Measurements from ENCODE around the gene GPR15LG.

DNA sequence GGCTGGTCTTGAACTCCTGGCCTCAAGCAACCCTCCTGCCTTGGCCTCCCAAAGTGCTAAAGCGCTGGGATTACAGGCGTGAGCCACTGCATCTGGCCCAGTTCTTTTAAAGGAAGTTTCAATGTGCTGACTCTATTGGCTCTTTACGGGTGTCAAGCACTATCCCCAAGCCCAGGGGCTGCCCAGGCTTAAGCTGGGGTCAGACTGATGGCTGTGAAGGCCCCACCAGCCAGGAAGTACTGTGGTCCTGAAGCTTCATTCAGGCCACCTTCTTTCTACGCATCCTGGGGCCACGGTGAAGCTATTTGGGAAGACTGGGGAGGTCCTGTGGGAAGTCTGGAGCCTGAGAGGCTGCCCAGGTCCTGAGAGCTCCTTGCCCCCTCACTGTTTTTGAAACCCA lies 8.0 kb downstream of the GPR15LG start:
- TF ChIP-seq, protein P1, sequence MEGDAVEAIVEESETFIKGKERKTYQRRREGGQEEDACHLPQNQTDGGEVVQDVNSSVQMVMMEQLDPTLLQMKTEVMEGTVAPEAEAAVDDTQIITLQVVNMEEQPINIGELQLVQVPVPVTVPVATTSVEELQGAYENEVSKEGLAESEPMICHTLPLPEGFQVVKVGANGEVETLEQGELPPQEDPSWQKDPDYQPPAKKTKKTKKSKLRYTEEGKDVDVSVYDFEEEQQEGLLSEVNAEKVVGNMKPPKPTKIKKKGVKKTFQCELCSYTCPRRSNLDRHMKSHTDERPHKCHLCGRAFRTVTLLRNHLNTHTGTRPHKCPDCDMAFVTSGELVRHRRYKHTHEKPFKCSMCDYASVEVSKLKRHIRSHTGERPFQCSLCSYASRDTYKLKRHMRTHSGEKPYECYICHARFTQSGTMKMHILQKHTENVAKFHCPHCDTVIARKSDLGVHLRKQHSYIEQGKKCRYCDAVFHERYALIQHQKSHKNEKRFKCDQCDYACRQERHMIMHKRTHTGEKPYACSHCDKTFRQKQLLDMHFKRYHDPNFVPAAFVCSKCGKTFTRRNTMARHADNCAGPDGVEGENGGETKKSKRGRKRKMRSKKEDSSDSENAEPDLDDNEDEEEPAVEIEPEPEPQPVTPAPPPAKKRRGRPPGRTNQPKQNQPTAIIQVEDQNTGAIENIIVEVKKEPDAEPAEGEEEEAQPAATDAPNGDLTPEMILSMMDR (conservative IDR thresholded peaks at IDR 0.05; ENCODE audit: low read depth in 2 of 2), result no peak
- TF ChIP-seq POLR2AphosphoS5 (IDR thresholded peaks at IDR 0.05; ENCODE audit: low read depth), result no peak
- TF ChIP-seq EZH2 (IDR thresholded peaks at IDR 0.05; ENCODE audit: low read depth, unreplicated experiment), result no peak
- TF ChIP-seq, protein P2, sequence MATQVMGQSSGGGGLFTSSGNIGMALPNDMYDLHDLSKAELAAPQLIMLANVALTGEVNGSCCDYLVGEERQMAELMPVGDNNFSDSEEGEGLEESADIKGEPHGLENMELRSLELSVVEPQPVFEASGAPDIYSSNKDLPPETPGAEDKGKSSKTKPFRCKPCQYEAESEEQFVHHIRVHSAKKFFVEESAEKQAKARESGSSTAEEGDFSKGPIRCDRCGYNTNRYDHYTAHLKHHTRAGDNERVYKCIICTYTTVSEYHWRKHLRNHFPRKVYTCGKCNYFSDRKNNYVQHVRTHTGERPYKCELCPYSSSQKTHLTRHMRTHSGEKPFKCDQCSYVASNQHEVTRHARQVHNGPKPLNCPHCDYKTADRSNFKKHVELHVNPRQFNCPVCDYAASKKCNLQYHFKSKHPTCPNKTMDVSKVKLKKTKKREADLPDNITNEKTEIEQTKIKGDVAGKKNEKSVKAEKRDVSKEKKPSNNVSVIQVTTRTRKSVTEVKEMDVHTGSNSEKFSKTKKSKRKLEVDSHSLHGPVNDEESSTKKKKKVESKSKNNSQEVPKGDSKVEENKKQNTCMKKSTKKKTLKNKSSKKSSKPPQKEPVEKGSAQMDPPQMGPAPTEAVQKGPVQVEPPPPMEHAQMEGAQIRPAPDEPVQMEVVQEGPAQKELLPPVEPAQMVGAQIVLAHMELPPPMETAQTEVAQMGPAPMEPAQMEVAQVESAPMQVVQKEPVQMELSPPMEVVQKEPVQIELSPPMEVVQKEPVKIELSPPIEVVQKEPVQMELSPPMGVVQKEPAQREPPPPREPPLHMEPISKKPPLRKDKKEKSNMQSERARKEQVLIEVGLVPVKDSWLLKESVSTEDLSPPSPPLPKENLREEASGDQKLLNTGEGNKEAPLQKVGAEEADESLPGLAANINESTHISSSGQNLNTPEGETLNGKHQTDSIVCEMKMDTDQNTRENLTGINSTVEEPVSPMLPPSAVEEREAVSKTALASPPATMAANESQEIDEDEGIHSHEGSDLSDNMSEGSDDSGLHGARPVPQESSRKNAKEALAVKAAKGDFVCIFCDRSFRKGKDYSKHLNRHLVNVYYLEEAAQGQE (IDR thresholded peaks at IDR 0.05; ENCODE audit: unreplicated experiment), result no peak
- TF ChIP-seq EZH2phosphoT487 (IDR thresholded peaks at IDR 0.05; ENCODE audit: unreplicated experiment), result no peak
- TF ChIP-seq, protein P3, sequence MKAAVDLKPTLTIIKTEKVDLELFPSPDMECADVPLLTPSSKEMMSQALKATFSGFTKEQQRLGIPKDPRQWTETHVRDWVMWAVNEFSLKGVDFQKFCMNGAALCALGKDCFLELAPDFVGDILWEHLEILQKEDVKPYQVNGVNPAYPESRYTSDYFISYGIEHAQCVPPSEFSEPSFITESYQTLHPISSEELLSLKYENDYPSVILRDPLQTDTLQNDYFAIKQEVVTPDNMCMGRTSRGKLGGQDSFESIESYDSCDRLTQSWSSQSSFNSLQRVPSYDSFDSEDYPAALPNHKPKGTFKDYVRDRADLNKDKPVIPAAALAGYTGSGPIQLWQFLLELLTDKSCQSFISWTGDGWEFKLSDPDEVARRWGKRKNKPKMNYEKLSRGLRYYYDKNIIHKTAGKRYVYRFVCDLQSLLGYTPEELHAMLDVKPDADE (IDR thresholded peaks at IDR 0.05), result no peak
- no peak for TF ChIP-seq ZNF331 (CRISPR knock-in tag; IDR thresholded peaks at IDR 0.05; ENCODE audit: low read depth)
- no peak for TF ChIP-seq CREB1 (CRISPR knock-in tag; IDR thresholded peaks at IDR 0.05; ENCODE audit: low read depth)
- TF ChIP-seq, protein P4, sequence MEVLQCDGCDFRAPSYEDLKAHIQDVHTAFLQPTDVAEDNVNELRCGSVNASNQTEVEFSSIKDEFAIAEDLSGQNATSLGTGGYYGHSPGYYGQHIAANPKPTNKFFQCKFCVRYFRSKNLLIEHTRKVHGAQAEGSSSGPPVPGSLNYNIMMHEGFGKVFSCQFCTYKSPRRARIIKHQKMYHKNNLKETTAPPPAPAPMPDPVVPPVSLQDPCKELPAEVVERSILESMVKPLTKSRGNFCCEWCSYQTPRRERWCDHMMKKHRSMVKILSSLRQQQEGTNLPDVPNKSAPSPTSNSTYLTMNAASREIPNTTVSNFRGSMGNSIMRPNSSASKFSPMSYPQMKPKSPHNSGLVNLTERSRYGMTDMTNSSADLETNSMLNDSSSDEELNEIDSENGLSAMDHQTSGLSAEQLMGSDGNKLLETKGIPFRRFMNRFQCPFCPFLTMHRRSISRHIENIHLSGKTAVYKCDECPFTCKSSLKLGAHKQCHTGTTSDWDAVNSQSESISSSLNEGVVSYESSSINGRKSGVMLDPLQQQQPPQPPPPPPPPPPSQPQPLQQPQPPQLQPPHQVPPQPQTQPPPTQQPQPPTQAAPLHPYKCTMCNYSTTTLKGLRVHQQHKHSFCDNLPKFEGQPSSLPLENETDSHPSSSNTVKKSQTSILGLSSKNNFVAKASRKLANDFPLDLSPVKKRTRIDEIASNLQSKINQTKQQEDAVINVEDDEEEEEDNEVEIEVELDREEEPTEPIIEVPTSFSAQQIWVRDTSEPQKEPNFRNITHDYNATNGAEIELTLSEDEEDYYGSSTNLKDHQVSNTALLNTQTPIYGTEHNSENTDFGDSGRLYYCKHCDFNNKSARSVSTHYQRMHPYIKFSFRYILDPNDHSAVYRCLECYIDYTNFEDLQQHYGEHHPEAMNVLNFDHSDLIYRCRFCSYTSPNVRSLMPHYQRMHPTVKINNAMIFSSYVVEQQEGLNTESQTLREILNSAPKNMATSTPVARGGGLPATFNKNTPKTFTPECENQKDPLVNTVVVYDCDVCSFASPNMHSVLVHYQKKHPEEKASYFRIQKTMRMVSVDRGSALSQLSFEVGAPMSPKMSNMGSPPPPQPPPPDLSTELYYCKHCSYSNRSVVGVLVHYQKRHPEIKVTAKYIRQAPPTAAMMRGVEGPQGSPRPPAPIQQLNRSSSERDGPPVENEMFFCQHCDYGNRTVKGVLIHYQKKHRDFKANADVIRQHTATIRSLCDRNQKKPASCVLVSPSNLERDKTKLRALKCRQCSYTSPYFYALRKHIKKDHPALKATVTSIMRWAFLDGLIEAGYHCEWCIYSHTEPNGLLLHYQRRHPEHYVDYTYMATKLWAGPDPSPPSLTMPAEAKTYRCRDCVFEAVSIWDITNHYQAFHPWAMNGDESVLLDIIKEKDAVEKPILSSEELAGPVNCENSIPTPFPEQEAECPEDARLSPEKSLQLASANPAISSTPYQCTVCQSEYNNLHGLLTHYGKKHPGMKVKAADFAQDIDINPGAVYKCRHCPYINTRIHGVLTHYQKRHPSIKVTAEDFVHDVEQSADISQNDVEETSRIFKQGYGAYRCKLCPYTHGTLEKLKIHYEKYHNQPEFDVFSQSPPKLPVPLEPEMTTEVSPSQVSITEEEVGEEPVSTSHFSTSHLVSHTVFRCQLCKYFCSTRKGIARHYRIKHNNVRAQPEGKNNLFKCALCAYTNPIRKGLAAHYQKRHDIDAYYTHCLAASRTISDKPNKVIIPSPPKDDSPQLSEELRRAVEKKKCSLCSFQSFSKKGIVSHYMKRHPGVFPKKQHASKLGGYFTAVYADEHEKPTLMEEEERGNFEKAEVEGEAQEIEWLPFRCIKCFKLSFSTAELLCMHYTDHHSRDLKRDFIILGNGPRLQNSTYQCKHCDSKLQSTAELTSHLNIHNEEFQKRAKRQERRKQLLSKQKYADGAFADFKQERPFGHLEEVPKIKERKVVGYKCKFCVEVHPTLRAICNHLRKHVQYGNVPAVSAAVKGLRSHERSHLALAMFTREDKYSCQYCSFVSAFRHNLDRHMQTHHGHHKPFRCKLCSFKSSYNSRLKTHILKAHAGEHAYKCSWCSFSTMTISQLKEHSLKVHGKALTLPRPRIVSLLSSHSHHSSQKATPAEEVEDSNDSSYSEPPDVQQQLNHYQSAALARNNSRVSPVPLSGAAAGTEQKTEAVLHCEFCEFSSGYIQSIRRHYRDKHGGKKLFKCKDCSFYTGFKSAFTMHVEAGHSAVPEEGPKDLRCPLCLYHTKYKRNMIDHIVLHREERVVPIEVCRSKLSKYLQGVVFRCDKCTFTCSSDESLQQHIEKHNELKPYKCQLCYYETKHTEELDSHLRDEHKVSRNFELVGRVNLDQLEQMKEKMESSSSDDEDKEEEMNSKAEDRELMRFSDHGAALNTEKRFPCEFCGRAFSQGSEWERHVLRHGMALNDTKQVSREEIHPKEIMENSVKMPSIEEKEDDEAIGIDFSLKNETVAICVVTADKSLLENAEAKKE (CRISPR knock-in tag; IDR thresholded peaks at IDR 0.05), result no peak
- TF ChIP-seq JUNB (IDR thresholded peaks at IDR 0.05; ENCODE audit: unreplicated experiment), result no peak
- TF ChIP-seq STAT1 (IDR thresholded peaks at IDR 0.05; ENCODE audit: unreplicated experiment), result no peak
- no peak for TF ChIP-seq ZNF114 (CRISPR knock-in tag; IDR thresholded peaks at IDR 0.05)
- TF ChIP-seq NANOG (IDR thresholded peaks at IDR 0.05; ENCODE audit: borderline replicate concordance), result no peak
